Measurements from ENCODE around the gene FUT7.

The FUT7 gene

DNA sequence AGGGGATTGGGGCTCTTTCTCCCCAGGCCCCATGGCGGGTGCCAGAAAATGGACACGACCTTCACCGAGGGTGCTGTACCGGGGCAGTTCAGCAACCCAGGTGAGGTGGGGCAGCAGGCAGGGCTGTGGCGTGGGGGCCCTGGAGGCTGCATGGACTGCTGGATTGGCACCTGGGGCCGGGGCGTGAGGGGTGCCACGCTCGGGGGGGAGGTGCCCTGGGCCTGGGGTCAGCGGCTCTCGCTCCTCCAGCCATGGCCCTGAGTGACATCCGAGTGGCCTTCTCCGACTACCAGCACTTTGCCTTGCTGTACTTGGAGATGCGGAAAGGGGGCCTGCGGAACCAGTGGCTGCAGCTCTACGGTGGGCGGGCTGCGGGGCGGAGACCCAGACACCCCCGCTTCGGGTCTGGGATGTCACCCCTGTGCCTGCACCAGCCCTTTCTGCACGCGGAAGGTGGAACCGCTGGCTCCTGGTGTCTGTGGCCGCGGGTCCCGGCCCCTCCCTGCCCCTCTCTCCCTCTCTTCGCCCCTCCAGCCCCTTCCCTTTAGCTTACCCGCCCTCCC lies 47.3 kb downstream of the FUT7 start:
- peak; percentile 34 for DNase-seq (ENCODE audit: low read depth)
- TF ChIP-seq, protein P1, sequence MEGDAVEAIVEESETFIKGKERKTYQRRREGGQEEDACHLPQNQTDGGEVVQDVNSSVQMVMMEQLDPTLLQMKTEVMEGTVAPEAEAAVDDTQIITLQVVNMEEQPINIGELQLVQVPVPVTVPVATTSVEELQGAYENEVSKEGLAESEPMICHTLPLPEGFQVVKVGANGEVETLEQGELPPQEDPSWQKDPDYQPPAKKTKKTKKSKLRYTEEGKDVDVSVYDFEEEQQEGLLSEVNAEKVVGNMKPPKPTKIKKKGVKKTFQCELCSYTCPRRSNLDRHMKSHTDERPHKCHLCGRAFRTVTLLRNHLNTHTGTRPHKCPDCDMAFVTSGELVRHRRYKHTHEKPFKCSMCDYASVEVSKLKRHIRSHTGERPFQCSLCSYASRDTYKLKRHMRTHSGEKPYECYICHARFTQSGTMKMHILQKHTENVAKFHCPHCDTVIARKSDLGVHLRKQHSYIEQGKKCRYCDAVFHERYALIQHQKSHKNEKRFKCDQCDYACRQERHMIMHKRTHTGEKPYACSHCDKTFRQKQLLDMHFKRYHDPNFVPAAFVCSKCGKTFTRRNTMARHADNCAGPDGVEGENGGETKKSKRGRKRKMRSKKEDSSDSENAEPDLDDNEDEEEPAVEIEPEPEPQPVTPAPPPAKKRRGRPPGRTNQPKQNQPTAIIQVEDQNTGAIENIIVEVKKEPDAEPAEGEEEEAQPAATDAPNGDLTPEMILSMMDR (conservative IDR thresholded peaks at IDR 0.05; ENCODE audit: low read depth, low read length), result no peak
- H3K4me3 ChIP-seq (ENCODE audit: low read depth, low read length), result no peak overlapping the region

DNA sequence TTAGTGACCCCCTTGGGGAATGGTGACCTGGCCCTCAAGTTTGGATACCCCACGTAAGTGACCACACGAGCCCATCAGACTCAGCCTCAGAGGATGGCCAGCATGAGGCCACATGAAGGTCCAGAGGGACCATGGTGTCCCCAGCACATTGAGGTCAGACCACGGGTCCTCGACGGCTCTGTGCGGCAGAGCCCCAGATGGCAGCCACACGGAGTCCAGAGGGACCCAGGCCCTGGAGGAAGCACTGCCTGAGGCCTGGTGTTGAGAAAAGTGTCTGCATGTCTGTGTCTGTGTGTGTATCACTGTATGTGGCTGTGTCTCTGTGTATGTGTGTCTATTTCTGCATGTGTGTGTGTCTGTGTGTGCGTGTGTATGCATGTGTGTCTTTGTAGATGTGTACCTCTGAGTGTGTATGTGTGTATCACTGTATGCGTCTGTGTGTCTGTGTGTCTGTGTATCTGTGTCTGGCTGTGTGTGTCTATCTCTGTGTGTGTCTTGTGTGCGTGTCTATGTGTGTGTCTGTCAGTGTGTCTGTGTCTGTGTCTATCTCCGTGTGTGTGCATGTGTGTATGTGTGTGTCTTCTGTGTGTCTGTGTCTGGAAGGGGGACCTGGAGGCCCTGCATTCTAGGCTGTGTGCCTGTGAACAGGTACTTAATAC lies 48.1 kb downstream of the FUT7 start:
- DNase-seq (ENCODE audit: low read depth), result peak; percentile 58

DNA sequence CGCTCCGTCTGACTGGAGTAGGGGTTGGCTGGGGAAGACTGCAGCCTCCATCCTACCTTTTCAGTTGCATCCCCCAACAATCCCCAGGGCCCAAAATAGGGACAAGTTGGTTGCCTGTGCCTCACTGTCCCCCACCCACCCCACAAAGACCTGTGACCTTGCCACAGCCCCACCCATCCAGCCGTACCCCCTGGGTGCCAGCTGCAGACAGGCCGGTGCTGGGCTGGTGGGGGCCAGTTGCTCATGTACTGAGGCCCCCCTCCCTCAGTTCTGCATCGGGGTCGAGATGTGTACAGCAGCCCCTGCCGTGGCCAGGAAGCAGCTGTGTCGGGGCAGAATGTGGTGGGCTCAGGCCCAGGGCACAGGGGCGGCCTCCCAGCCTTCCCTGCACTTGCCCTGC lies 48.7 kb downstream of the FUT7 start:
- TF ChIP-seq, protein P1 (conservative IDR thresholded peaks at IDR 0.05; ENCODE audit: low read depth, low read length), result no peak
- peak; percentile 44 for DNase-seq (ENCODE audit: low read depth)
- no peak overlapping the region for H3K4me3 ChIP-seq (ENCODE audit: low read depth, low read length)

More for the DNA sequence above, 48.1 kb downstream of the FUT7 start:
- TF ChIP-seq, protein P1 (conservative IDR thresholded peaks at IDR 0.05; ENCODE audit: low read depth, low read length), result no peak
- H3K4me3 ChIP-seq (ENCODE audit: low read depth, low read length), result no peak overlapping the region

DNA sequence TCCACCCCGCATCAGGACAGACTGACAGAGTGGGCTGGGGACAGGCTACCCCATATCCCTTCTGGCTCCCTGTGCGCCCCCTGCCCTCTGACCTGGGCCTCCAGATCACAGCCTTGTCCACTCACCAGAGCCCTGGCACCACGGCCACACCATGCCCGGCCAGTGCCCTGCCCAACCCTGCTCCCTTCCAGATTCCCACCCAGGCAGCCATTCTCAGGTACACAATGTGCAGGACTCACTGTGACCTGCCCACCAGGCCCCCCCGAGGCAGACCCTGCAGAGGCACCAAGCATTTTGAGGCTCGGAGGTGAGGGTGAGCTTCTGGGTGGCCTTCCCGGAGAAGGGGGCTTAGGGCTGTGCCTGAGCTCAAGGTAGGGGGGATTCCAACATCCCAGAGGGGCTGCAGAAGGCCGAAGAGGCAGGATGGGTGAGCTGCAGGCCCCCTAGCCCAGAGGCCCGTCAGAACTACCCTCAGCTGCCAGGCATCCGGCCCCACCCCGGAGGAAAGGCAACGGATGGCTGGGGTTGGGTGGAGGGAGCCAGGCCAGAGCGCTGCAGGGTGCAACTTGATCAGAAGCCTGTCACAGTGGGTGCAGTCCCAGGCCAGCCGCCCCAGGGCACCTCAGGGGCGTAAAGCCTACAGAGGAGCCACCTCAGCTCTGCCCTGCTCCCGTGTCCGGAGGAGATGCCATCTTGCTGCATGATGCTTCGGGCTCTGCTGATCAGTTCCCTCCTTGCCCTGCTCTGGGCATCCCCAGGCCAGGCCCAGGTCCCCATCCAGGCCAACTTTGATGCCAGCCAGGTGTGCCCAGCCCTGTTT lies 49.4 kb downstream of the FUT7 start, which contains the start of gene LCNL1:
Gene LCNL1, plus strand, starts transcription at position 762 of the 820 bp plus-strand sequence. CDS start 594 bp downstream, outside the sequence.
- no peak within 1 kb of the TSS for H3K4me3 ChIP-seq (ENCODE audit: low read depth, low read length)
- TF ChIP-seq, protein P1 (conservative IDR thresholded peaks at IDR 0.05; ENCODE audit: low read depth, low read length), result no peak
- peak; percentile 53 for DNase-seq (ENCODE audit: low read depth)

DNA sequence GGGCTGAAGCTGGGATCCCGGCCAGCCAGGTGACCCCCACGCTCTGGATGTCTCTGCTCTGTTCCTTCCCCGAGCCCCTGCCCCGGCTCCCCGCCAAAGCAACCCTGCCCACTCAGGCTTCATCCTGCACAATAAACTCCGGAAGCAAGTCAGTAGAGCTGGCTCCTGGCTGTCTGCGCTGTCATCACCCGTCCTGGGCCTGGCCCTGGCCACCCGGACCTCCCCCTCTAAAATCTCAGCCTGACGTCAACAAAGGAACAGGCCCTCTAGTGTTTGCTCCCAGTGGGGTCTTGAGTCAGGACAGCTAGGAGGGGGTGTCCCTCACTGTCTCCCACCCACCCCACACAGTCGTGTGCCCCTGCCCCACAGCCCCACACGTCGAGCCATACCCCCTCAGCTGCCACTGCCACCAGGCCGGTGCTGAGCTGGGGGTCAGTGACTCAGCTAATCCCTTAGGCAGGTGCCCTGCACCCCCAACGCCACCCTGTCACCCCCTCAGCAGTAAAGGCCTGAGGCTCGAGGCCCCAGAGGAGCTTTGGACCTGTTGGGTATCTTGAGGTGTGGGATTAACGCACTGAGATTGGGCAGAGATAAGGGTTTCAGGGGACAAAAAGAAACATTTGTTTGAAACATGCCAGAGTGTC lies 50.2 kb downstream of the FUT7 start:
- no peak overlapping the region for H3K4me3 ChIP-seq (ENCODE audit: low read depth, low read length)
- TF ChIP-seq, protein P1 (conservative IDR thresholded peaks at IDR 0.05; ENCODE audit: low read depth, low read length), result no peak
- peak; percentile 46 for DNase-seq (ENCODE audit: low read depth)

DNA sequence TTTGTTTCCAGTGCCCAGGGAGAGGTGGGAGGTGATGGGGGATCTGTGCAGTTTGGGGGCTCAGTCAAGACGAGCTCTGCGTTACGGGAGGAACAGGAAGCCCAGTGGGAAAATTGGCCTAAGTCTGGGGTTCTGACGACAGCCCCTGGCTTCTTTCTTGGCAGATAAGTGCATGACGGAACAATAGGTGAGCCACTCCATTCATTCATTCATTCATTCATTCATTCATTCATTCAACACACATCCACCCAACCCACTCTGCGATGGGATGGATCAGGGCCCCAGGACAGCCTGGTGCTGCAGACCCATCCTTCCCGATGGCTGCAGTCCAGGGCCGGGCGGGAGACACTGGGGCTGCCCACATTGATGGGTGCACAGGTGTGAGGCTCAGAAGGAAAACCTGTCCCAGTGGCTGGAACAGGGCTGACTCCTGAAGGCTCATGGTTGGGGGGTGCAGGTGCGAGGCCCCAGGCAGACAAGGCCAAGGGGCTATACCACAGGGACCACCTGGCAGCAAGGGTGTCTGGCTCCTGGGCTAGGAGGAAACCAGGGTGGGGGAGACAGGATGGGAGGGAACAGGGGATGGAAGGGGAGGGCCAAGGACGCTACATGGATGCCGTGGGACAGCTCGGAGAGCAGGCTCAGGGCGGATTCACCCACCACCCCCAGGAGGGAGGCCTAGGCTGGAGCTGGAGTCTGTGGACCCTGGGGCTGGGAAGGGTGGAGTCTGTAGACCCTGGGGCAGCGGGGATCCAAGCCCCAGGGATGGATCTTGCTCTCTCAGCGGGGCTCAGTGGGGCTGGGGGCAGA lies 51.0 kb downstream of the FUT7 start:
- TF ChIP-seq, protein P1 (conservative IDR thresholded peaks at IDR 0.05; ENCODE audit: low read depth, low read length), result no peak
- DNase-seq (ENCODE audit: low read depth), result no peak
- no peak overlapping the region for H3K4me3 ChIP-seq (ENCODE audit: low read depth, low read length)

Measured in choroid plexus epithelial cell (primary cell).